ENCODE results near the gene CSF3.
A peak's percentile ranks its signal among the peaks of the same experiment; 100 is the strongest.

CSF3 gene

GRCh38 chr17:40024901-40025300 is 9.7 kb downstream of the CSF3 start:
- TF ChIP-seq, protein P1, sequence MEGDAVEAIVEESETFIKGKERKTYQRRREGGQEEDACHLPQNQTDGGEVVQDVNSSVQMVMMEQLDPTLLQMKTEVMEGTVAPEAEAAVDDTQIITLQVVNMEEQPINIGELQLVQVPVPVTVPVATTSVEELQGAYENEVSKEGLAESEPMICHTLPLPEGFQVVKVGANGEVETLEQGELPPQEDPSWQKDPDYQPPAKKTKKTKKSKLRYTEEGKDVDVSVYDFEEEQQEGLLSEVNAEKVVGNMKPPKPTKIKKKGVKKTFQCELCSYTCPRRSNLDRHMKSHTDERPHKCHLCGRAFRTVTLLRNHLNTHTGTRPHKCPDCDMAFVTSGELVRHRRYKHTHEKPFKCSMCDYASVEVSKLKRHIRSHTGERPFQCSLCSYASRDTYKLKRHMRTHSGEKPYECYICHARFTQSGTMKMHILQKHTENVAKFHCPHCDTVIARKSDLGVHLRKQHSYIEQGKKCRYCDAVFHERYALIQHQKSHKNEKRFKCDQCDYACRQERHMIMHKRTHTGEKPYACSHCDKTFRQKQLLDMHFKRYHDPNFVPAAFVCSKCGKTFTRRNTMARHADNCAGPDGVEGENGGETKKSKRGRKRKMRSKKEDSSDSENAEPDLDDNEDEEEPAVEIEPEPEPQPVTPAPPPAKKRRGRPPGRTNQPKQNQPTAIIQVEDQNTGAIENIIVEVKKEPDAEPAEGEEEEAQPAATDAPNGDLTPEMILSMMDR (IDR thresholded peaks at IDR 0.05; ENCODE audit: borderline replicate concordance, insufficient read depth, low read depth, low read length): no peak
- H3K4me3 ChIP-seq (ENCODE audit: low read depth, low read length): no peak overlapping the region

- TF ChIP-seq, protein P1 (IDR thresholded peaks at IDR 0.05; ENCODE audit: borderline replicate concordance, insufficient read depth, low read depth, low read length): no peak
- no peak overlapping the region for H3K4me3 ChIP-seq (ENCODE audit: low read depth, low read length)
Observed at GRCh38 chr17:40025559-40025958, 10.3 kb downstream of the CSF3 start.

- TF ChIP-seq, protein P1 (IDR thresholded peaks at IDR 0.05; ENCODE audit: borderline replicate concordance, insufficient read depth, low read depth, low read length): no peak
- no peak overlapping the region for H3K4me3 ChIP-seq (ENCODE audit: low read depth, low read length)
Observed at GRCh38 chr17:40025991-40026815, 11.0 kb downstream of the CSF3 start.

GRCh38 chr17:40026816-40027613 is 11.8 kb downstream of the CSF3 start:
- TF ChIP-seq, protein P1 (IDR thresholded peaks at IDR 0.05; ENCODE audit: borderline replicate concordance, insufficient read depth, low read depth, low read length): peak; percentile 92
- no peak overlapping the region for H3K4me3 ChIP-seq (ENCODE audit: low read depth, low read length)

DNA sequence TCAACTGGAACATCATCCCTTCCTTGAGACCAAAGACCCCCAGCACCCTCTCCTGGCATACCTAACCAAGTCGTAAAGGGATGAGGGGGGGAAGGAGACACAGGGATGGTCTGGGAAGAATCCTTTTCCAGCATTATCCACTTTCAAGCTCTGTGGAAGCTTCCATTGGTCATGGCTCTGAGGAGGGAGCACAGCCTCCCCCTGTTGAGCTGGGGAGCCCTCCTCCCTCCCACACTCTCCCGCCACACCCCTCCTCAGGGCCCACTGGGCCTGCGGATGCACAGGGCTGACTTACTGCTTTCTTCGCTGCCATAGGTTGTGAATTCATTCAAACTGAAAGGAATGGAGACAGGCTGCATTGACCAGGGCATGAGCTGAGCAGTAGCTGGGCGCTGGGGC is 12.4 kb downstream of the CSF3 start:
- no peak overlapping the region for H3K4me3 ChIP-seq (ENCODE audit: low read depth, low read length)
- TF ChIP-seq, protein P1 (IDR thresholded peaks at IDR 0.05; ENCODE audit: borderline replicate concordance, insufficient read depth, low read depth, low read length): no peak

DNA sequence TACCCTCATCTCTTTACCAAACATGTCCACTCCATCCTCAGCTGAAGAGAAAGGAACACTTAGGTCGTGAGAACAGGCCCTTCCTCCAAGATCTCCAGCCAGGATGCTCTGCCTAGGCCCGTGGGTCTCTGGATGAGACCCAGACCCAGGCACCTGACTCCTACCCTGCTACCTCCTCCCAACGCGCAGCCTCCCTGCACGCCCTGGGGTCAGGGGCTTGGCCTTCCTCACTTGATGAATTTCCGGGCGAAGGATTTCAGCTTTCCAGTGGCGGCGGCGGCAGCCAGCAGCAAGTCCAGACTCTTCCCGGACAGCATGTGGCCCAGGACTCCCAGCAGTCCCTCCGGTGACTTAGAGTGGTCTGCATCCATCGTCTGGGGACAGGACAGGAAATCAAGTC is 13.4 kb downstream of the CSF3 start:
- TF ChIP-seq, protein P1 (IDR thresholded peaks at IDR 0.05; ENCODE audit: borderline replicate concordance, insufficient read depth, low read depth, low read length): no peak
- no peak overlapping the region for H3K4me3 ChIP-seq (ENCODE audit: low read depth, low read length)
